Omental fat pad (tissue), 4 donors: ENCODE measurements around the gene BEGAIN. TPM values are rescaled to one million over a fixed set of nuclear protein-coding genes. Genes with fewer than 3 reads are reported as not detected.

Experiments used
- ATAC-seq: fragments of 150-250 bp; one replicate; pipeline ENCODE4 v1.9.1; 2016; ENCODE audit warnings: mild to moderate bottlenecking, moderate library complexity; ENCODE audit not compliant: low FRiP score
- DNase-seq: peaks from one replicate; pipeline ENCODE4 v3.0.0-alpha.2; 2019; ENCODE audit warnings: low spot score
- CTCF ChIP-seq, 3 donors: fragments of 450-650 bp; IDR thresholded peaks; one replicate each; pipeline ENCODE4 v1.5.1; 2016 to 2017; ENCODE audit warnings: antibody characterized with exemption in 3 of 3, mild to moderate bottlenecking in 3 of 3, moderate library complexity in 2 of 3
- total RNA-seq, 4 donors: library from RNA; depleted of rRNA; stranded (reverse); fragments of >200 nt; gene quantifications; one replicate each; pipeline ENCODE4 v1.1.0, GENCODE V29; 2016

Gene BEGAIN
- total RNA-seq, 4 donors from 2014 or later, result 1.0 to 8.6 (median 1.6) TPM

DNA sequence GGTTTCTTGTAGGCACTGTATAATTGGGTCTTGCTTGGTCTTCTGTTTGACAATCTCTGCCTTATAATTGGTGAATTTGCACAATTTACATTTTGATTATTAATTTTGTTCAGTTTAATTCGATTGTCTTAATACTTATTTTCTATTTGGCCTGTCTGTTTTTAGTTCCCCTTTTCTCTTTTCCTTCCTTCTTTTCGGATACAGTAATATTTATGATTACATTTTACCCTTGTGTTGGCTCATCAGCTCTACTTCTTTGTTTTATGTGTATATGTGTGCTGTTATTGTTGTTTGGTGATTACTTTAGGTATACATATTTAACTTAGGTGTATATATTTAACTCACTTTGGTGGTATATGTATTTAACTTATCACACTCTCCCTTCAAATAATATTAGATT is 12.8 kb upstream of the BEGAIN start:
- DNase-seq (no peak), ATAC-seq (no peak)
- no peak for TF ChIP-seq CTCF (IDR thresholded peaks at IDR 0.05)

DNA sequence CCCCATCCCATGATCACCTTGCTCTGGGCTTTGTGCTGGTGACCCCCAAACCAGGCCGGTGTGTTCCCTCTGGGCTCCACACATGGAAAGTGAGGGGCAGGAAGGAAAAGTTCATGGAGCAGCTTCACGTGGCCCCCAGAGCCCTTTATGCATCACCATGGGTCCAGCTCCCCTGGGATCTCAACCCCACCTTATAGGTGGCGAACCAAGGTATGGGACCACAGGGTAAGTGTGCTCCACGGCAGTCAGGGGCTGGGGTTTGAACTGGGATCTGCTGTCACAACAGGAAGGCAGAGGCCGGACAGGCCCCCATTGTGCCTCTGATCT is 7.4 kb upstream of the BEGAIN start:
- ATAC-seq (no peak), DNase-seq (no peak)
- no peak for TF ChIP-seq CTCF (IDR thresholded peaks at IDR 0.05)

- no peak for TF ChIP-seq CTCF (IDR thresholded peaks at IDR 0.05)
- no peak for ATAC-seq
- no peak for DNase-seq
Measured at GRCh38 chr14:100593751-100594624, 6.8 kb upstream of the BEGAIN start.

DNA sequence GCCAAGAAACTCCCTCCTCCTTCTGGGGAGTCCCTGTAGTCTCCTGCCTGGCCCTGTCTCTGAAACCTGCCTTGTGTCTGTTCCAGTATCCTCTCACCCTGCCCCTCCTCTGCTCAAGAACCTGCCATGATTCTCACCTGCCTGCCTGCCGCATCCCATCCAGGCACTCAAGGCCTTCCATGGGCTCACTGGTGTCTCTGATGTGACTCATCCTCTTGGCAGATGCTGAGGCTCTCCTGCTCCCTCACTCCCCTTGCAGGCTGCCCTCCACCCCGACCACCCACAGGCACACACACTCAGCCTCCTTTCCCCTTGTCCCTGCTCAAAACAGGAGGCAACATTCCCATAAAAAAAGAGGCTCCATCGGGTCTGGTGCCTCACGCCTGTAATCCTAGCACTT is 5.8 kb upstream of the BEGAIN start:
- no peak for ATAC-seq
- no peak for DNase-seq
- TF ChIP-seq CTCF (IDR thresholded peaks at IDR 0.05), result no peak

DNA sequence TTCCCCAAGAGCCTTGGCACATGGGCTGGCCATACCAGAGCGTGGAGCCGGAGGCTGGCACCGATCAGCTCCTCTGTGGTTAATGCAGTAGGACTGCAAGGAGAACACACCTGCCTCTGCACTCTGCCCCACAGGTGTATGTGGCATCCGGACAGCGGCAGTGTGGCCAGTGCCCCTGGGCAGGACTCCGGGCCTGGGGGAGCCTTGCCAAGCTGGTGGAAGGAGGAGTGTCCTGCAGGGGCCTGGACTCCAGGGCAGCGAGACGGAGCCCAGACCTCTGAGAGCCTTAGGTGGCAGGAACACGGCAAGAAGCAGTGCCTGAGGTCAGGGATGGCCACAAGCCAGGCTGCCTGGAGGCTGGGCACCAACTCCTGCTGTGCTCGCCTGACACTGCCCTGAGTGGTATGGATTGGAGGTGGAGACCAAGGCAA is 5.3 kb upstream of the BEGAIN start:
- TF ChIP-seq CTCF (IDR thresholded peaks at IDR 0.05), result no peak
- no peak for ATAC-seq
- no peak for DNase-seq

DNA sequence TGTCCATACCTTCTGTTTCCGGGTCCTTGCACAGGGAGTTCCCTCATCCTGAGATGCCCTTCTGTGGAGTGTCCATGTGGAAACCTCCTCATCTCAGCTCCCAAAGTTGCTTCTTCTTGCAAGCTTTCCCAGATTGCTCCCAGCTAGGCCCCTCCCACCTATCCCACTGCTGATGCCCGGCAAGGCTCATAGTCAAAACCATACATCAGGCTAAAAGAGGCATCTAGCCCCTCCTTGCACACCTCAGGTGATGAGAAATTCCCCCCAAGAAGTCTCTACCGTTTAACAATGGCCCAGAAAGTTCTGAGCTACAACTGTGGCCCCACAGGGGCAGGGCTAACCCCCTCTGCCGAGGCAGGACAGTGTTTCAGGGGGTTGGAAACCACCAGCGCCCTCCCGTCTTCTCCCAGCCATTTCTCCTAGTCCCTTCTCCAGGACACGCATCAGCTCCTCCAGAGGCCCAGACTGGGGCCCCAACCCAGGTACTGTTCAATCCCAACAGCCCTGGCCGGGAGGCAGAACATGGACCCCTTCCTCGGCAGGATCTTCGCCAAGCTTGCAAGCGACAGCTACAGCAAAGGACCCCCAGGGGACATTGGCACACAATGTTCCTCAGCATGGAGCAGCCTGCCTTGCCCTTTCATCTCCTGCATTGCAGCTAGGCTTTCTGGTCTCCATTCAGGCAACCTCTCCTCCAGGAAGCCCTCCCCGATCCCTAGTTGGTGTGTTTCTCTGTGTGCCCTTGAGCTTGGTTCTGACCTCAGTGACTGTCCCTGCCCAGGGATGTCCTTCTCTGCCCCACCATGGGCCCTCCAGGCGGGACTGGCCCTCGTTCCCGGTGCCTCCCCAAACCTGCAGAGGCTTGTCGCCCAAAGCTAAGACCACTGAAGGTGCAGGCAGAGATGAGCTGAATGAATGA is 4.5 kb upstream of the BEGAIN start:
- ATAC-seq (no peak), DNase-seq (no peak)
- no peak for TF ChIP-seq CTCF (IDR thresholded peaks at IDR 0.05)
